HepG2 (cell line): ENCODE measurements around the gene IST1.

ENCODE experiments used
- BRCA1 ChIP-seq: sonication (generic); formaldehyde crosslinking; IDR thresholded peaks from 2 replicates; pipeline ENCODE4 v1.4.0; 2020; ENCODE audit warnings: missing genetic modification reagents
- CTCF ChIP-seq: sonication (generic); formaldehyde crosslinking; IDR thresholded peaks from 2 replicates; pipeline ENCODE4 v1.5.0; 2020; ENCODE audit warnings: mild to moderate bottlenecking, missing genetic modification reagents, moderate library complexity
- DPF2 ChIP-seq: sonication (generic); formaldehyde crosslinking; IDR thresholded peaks from 2 replicates; pipeline ENCODE4 v1.4.0; 2020; ENCODE audit warnings: mild to moderate bottlenecking, low read depth, missing genetic modification reagents, borderline replicate concordance
- FOXM1 ChIP-seq: sonication (generic); formaldehyde crosslinking; IDR thresholded peaks from 2 replicates; pipeline ENCODE4 v1.5.0; 2020; ENCODE audit warnings: missing genetic modification reagents
- HNRNPUL1 ChIP-seq: fragments of 200-400 bp; formaldehyde crosslinking; IDR thresholded peaks from 2 replicates; pipeline ENCODE4 v1.6.1; 2017; ENCODE audit warnings: low read depth, mild to moderate bottlenecking, low read length, moderate library complexity
- KAT7 ChIP-seq: IDR thresholded peaks from 2 replicates; pipeline ENCODE4 v1.6.1; 2018; ENCODE audit warnings: borderline replicate concordance, missing compliant biosample characterization
- MEIS2 ChIP-seq: sonication (generic); formaldehyde crosslinking; IDR thresholded peaks from 2 replicates; pipeline ENCODE4 v1.9.0; 2021; ENCODE audit warnings: mild to moderate bottlenecking, missing genetic modification reagents
- MYNN ChIP-seq: sonication (generic); formaldehyde crosslinking; IDR thresholded peaks from 2 replicates; pipeline ENCODE4 v1.4.0; 2020; ENCODE audit warnings: mild to moderate bottlenecking, low read depth, missing genetic modification reagents
- ONECUT2 ChIP-seq: sonication (generic); formaldehyde crosslinking; IDR thresholded peaks from 2 replicates; pipeline ENCODE4 v1.4.0; 2020; ENCODE audit warnings: missing genetic modification reagents
- PRPF4 ChIP-seq: fragments of 200-400 bp; formaldehyde crosslinking; IDR thresholded peaks from 2 replicates; pipeline ENCODE4 v1.6.1; 2016; ENCODE audit warnings: low read length, low read depth; ENCODE audit not compliant: poor library complexity, severe bottlenecking
- TAF1 ChIP-seq: sonication (generic); formaldehyde crosslinking; IDR thresholded peaks from 2 replicates; pipeline ENCODE4 v1.4.0; 2020; ENCODE audit warnings: missing genetic modification reagents
- TFDP2 ChIP-seq: sonication (generic); formaldehyde crosslinking; IDR thresholded peaks from 2 replicates; pipeline ENCODE4 v1.4.0; 2020; ENCODE audit warnings: missing genetic modification reagents
- ZBTB49 ChIP-seq: sonication (generic); formaldehyde crosslinking; IDR thresholded peaks from 2 replicates; pipeline ENCODE4 v1.4.0; 2020; ENCODE audit warnings: missing genetic modification reagents, borderline replicate concordance
- ZNF274 ChIP-seq: sonication (generic); formaldehyde crosslinking; IDR thresholded peaks from 2 replicates; pipeline ENCODE4 v1.5.1; 2020; ENCODE audit warnings: mild to moderate bottlenecking, missing genetic modification reagents

DNA sequence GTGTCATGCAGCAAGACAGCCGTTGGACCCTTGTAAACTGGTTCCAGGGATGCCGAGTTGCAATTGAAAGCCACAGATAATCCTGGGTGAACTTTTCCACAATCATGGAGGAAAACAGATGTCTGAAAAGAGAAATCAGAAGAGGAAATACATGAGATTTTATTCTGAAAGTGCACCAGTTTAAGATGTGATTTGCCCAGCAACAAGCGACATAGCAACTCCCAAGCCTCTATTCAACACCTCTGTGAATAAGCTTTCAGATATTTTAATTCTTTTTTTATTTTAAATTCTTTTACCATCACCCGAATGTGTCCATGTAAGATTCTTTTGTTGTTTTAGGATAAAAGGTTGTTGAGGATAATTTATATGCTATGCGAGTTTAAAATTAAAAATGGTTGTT, 58.8 kb downstream of the IST1 start:
- TF ChIP-seq HNRNPUL1 (no peak), MEIS2 (CRISPR knock-in tag) (no peak), ONECUT2 (no peak), FOXM1 (no peak), PRPF4 (no peak), DPF2 (CRISPR knock-in tag) (no peak), CTCF (CRISPR knock-in tag) (no peak), KAT7 (CRISPR knock-in tag) (no peak), BRCA1 (CRISPR knock-in tag) (no peak), TAF1 (no peak), TFDP2 (CRISPR knock-in tag) (no peak), ZNF274 (CRISPR knock-in tag) (no peak), MYNN (CRISPR knock-in tag) (no peak), ZBTB49 (CRISPR knock-in tag) (no peak)
